Measurements from ENCODE around the gene DNAL1. TPM values are rescaled to one million over a fixed set of nuclear protein-coding genes. Genes with fewer than 3 reads are reported as not detected.

Gene DNAL1
- total and polyA plus RNA-seq, 10 of the 15 experiments (the other 5 are each of a cell fraction or from before 2014, with no cell fraction given), result 2.4 to 18.2 (median 7.4) TPM

DNA sequence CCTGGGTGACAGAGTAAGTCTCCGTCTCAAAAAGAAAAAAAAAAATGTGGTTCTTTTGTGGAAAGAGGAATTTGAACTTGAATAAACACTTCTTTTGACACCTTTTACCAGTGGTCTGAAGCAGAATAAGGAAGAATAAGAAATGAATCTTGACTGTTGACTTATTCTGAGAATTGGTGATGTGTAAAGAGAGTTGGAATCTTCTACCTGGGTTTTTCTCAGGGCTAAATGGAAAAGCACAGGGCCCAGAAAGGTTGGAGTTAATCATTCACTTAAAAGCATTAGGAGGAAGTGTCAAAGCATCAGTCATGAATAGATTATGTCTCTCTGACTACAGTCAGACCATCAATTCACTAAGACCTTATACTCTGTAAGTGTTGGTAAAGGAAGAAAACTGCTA is 55.5 kb downstream of the DNAL1 start:
- ChIA-PET CTCF (no interaction called here), SMC1A (ENCODE audit: uncharacterized antibody, unreplicated experiment) (interaction anchor here (1.4 to 4.1 kb wide), 3 partner anchors 10 to 13 kb away, joined by 8 to 16 read pairs (median 10); partner anchors contain the start of gene PNMA1), RAD21 (ENCODE audit: unreplicated experiment) (interaction anchor here (1.6 kb wide), 1 partner anchor 12 kb away, joined by 5 read pairs; no protein-coding TSS in a partner anchor), POLR2A (no interaction called here)
- BruUV-seq (replicated peaks), result no TSS peak
- peak; percentile 84 to 87 for TF ChIP-seq IKZF2 (IDR thresholded peaks at IDR 0.05)
- peak; percentile 66 for TF ChIP-seq PKNOX1 (IDR thresholded peaks at IDR 0.05)
- TF ChIP-seq GABPA (IDR thresholded peaks at IDR 0.05; ENCODE audit: low read depth), result no peak
- TF ChIP-seq RELB (IDR thresholded peaks at IDR 0.05; ENCODE audit: low read depth), result peak; percentile 59; the same call in 1 of the 2 replicates
- no peak for TF ChIP-seq ELK1 (IDR thresholded peaks at IDR 0.05; ENCODE audit: low read depth, low read length)
- TF ChIP-seq ZNF384 (IDR thresholded peaks at IDR 0.05; ENCODE audit: borderline replicate concordance, low read depth, low read length), result 0 out of 2 replicates have a peak, but pooled peaks have one; percentile 13
- TF ChIP-seq EP300 (IDR thresholded peaks at IDR 0.05; ENCODE audit: borderline replicate concordance in 1 of 2, control insufficient read depth in 1 of 2, low read depth in 2 of 2, low read length in 2 of 2), result 0 out of 4 replicates have a peak, but pooled peaks of 1 of the 2 experiments have one; percentile 22
- peak; percentile 82 for TF ChIP-seq IKZF1 (conservative IDR thresholded peaks at IDR 0.05)
- TF ChIP-seq SREBF1 (IDR thresholded peaks at IDR 0.05; ENCODE audit: low read length), result no peak; the same call in 1 of the 2 replicates
- TF ChIP-seq SRF (IDR thresholded peaks at IDR 0.05; ENCODE audit: low read depth in 2 of 2, low read length in 2 of 2), result no peak
- TF ChIP-seq, protein P1, sequence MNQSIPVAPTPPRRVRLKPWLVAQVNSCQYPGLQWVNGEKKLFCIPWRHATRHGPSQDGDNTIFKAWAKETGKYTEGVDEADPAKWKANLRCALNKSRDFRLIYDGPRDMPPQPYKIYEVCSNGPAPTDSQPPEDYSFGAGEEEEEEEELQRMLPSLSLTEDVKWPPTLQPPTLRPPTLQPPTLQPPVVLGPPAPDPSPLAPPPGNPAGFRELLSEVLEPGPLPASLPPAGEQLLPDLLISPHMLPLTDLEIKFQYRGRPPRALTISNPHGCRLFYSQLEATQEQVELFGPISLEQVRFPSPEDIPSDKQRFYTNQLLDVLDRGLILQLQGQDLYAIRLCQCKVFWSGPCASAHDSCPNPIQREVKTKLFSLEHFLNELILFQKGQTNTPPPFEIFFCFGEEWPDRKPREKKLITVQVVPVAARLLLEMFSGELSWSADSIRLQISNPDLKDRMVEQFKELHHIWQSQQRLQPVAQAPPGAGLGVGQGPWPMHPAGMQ (IDR thresholded peaks at IDR 0.05; ENCODE audit: borderline replicate concordance), result no peak
- TF ChIP-seq, protein P2, sequence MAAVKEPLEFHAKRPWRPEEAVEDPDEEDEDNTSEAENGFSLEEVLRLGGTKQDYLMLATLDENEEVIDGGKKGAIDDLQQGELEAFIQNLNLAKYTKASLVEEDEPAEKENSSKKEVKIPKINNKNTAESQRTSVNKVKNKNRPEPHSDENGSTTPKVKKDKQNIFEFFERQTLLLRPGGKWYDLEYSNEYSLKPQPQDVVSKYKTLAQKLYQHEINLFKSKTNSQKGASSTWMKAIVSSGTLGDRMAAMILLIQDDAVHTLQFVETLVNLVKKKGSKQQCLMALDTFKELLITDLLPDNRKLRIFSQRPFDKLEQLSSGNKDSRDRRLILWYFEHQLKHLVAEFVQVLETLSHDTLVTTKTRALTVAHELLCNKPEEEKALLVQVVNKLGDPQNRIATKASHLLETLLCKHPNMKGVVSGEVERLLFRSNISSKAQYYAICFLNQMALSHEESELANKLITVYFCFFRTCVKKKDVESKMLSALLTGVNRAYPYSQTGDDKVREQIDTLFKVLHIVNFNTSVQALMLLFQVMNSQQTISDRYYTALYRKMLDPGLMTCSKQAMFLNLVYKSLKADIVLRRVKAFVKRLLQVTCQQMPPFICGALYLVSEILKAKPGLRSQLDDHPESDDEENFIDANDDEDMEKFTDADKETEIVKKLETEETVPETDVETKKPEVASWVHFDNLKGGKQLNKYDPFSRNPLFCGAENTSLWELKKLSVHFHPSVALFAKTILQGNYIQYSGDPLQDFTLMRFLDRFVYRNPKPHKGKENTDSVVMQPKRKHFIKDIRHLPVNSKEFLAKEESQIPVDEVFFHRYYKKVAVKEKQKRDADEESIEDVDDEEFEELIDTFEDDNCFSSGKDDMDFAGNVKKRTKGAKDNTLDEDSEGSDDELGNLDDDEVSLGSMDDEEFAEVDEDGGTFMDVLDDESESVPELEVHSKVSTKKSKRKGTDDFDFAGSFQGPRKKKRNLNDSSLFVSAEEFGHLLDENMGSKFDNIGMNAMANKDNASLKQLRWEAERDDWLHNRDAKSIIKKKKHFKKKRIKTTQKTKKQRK (IDR thresholded peaks at IDR 0.05; ENCODE audit: low read depth, low read length), result no peak
- no peak for TF ChIP-seq EGR1 (IDR thresholded peaks at IDR 0.05; ENCODE audit: borderline replicate concordance in 1 of 2, low read depth in 2 of 2, low read length in 2 of 2)
- TF ChIP-seq ZSCAN29 (IDR thresholded peaks at IDR 0.05), result no peak
- TF ChIP-seq MTA2 (IDR thresholded peaks at IDR 0.05; ENCODE audit: low read depth), result peak; percentile 51; the same call in 1 of the 2 replicates
- Histone ChIP-seq H3K4me1 (ENCODE audit: control insufficient read depth, insufficient read depth, low read length) (peaks cover 20% of the 10 kb centered on the region), H3K27me3 (replicated peaks in 1 of 2; ENCODE audit: control insufficient read depth in 2 of 2, insufficient read depth in 2 of 2, low read length in 1 of 2) (no peaks in the 10 kb centered on the region), H4K20me1 (ENCODE audit: control insufficient read depth, insufficient read depth) (no peaks in the 10 kb centered on the region), H3K4me3 (no peak overlapping the region), H3K9ac (ENCODE audit: control insufficient read depth, insufficient read depth, low read length) (no peak overlapping the region), H3K27ac (ENCODE audit: control insufficient read depth, insufficient read depth) (no peak overlapping the region), H3K36me3 (ENCODE audit: control insufficient read depth in 2 of 2, insufficient read depth in 2 of 2, low read length in 1 of 2) (no peaks in the 10 kb centered on the region), H2AFZ (ENCODE audit: control insufficient read depth, low read depth, low read length) (no peak overlapping the region), H3K79me2 (ENCODE audit: control insufficient read depth, insufficient read depth, low read length) (no peaks in the 10 kb centered on the region), H3K9me3 (replicated peaks; ENCODE audit: control insufficient read depth, insufficient read depth, low read length) (no peaks in the 10 kb centered on the region), H3K4me2 (ENCODE audit: control insufficient read depth, insufficient read depth) (no peak overlapping the region)
- in situ Hi-C loops (cut with MboI) (no loop called here), intact Hi-C loops (cut with micrococcal nuclease; ENCODE audit: unreplicated experiment) (loop anchor here (5.0 kb wide), 1 partner anchor 398 kb away; no protein-coding TSS in a partner anchor)
- 71% methylated on average over 1 of the region's 1 CpG for WGBS (ENCODE audit: insufficient coverage, insufficient replicate concordance, low lambda C conversion rate, missing lambda C conversion rate)
- peak; percentile 43 for ATAC-seq
- no peak for DNase-seq (ENCODE audit: low read depth, low spot score)
- peak; percentile 83 for FAIRE-seq

All from GM12878 (cell line).